Stimulated activated CD4-positive, alpha-beta T cell treated with anti-CD3 and anti-CD28 coated beads, TNF-alpha, amount 100 ng/mL, for 4 hours (primary cell): Measurements from ENCODE around the gene C1orf159.
"Not testable (repeated sequence)": the region's sequence is repeated elsewhere in the genome, so short reads cannot be mapped to it uniquely, and the experiment has no call there.

Source experiments
- DNase-seq, 3 experiments: peaks; one replicate each; pipeline ENCODE4 v3.0.0-alpha.2; 2020; ENCODE audit warnings: low read depth in 3 of 3

Gene C1orf159

GRCh38 chr1:1118011-1118875 lies 2.4 kb upstream of the C1orf159 start:
- DNase-seq: no peak

GRCh38 chr1:1117469-1117831 lies 1.6 kb upstream of the C1orf159 start:
- no peak for DNase-seq

- no peak for DNase-seq
Measured at GRCh38 chr1:1116701-1117468, 996 bp upstream of the C1orf159 start.

- DNase-seq: no peak
Measured at GRCh38 chr1:1115136-1115785, 628 bp downstream of the C1orf159 start.

GRCh38 chr1:1114431-1114830 lies 1.5 kb downstream of the C1orf159 start:
- no peak for DNase-seq

GRCh38 chr1:1112237-1112985 lies 3.5 kb downstream of the C1orf159 start:
- DNase-seq: no peak

DNA sequence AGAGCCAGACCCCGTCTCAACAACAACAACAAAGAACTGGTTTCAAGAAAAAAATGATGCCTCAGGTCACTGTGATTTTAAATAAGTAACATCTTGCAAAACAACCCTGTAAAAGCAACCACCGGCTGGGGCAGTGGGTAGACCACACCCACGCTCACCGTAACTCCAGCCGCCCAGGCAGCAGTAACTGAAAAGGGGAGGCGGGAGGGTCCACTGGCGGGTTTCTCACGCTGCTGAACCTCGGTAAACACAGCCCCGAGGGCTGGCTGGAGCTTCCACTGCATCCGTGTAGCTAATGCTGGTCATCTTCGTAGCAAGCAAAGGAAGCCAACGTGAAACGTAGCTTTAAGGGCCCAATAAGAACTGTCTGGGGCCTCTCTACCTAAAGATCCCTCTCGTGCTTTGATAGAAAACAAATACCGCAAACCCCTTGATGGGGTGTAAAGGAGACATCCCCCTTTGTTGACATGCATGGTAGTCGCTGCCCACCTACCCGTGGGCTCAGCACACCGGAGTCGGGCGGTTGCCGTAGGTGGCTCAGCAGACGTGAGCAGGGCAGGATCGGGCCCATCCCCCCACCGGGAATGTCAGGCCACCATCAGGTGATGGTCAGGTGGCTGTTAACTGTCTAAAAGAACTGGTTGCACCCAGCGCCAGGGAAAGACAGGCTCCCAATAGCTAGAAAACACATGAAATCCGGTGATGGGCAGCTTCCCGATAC lies 4.2 kb downstream of the C1orf159 start:
- DNase-seq: no peak

GRCh38 chr1:1110561-1110971 lies 5.3 kb downstream of the C1orf159 start:
- no peak for DNase-seq

DNA sequence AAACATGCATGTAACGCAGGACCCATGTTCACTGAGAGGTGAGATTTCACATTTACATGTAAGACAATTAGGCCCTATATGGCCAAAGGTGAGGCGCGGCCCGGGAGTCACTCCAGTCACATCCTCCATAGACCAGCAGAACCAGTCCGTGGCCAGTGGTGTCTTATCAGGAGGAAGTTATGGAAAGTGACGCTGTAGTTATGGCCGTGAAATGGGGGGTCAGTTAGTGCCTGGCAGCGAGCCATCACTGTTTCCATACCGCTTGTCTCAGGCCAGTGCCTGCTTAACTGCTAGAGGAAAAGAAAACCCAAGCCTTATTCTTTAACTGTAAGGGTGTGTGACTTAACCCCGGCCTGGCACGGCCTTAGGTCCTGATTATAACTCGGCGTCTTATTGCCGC lies 6.1 kb downstream of the C1orf159 start:
- no peak for DNase-seq

DNA sequence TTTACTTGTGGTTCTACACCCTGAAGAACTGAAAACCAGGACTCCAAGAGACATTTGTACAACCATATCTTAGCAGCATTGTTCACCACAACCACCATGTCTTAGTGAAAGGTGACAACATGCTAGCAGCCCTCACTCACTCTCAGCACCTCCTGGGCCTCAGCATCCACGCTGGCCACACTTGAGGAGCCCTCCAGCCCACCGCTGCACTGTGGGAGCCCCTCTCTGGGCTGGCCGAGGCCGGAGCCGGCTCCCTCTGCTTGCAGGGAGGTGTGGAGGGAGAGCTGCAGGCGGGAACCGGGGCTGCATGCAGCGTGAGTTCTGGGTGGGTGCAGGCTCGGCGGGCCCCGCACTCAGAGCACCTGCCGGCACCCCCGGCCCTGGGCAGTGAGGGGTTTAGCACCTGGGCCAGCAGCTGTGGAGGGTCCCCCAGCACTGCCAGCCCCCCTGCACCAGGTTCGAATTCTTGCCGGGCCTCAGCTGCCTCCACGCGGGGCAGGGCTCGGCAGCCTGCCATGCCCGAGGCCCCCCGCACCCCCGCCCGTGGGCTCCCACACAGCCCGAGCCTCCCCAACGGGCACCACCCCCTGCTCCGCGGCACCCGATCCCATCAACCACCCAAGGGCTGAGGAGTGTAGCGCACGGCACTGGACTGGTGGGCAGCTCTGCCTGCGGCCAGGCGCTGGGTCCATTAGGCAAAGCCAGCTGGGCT lies 9.2 kb downstream of the C1orf159 start:
- no peak for DNase-seq

DNA sequence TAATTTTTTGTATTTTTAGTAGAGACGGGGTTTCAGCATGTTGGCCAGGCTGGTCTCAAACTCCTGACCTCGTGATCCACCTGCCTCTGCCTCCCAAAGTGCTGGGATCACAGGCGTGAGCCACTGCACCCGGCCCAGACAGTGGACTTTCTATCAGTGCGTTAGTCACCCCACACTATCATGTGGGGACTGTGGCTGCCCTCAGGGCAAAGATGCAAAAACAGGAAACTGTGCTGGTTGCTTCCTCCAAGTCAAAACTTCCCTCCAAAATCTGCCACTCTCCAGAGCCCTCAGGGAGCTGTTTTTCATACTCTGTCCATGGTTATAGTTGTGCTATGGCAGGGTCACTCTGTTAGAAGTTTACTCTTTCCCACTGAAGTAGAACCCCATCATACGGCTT lies 11.7 kb downstream of the C1orf159 start:
- not testable (repeated sequence) for DNase-seq

- no peak for DNase-seq
Measured at GRCh38 chr1:1101503-1101902, 14.4 kb downstream of the C1orf159 start.

GRCh38 chr1:1100296-1100695 lies 15.6 kb downstream of the C1orf159 start:
- no peak for DNase-seq

DNA sequence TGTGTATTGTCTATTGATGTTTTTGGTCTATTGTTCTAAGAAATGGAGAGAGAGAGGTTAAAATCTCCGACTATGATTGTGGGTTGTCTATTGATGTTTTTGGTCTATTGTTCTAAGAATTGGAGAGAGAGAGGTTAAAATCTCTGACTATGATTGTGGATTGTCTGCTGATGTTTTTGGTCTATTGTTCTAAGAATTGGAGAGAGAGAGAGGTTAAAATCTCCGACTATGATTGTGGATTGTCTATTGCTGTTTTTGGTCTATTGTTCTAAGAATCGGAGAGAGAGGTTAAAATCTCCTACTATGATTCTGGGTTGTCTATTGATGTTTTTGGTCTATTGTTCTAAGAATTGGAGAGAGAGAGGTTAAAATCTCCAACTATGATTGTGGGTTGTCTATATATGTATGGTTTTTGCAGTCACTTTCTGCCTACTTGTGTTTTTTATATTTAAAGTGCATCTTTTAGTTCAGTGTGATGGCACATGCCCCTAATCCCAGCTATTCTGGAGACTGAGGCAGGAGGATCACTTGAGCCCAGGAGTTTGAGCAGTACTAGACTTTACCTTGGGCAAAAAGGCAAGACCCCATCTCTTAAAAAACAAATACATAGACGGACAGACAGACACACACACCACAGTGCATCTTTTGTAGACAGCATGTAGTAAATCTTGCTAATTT lies 16.2 kb downstream of the C1orf159 start:
- DNase-seq: no peak

- DNase-seq: no peak
Measured at GRCh38 chr1:1098681-1099421, 17.0 kb downstream of the C1orf159 start.

- not testable (repeated sequence) for DNase-seq
Measured at GRCh38 chr1:1096136-1096535, 19.8 kb downstream of the C1orf159 start.

GRCh38 chr1:1094981-1095380 lies 20.9 kb downstream of the C1orf159 start:
- DNase-seq: no peak

GRCh38 chr1:1093610-1093943 lies 22.3 kb downstream of the C1orf159 start:
- DNase-seq: no peak

GRCh38 chr1:1092894-1093609 lies 22.8 kb downstream of the C1orf159 start:
- no peak for DNase-seq
